HCT116 (cell line): ENCODE data around the gene PPM1F. TPM values are rescaled to one million over a fixed set of nuclear protein-coding genes. Genes with fewer than 3 reads are reported as not detected.

Experiments used
- ATAC-seq: fragments of 200-7000 bp; cut with Tn5 transposase; 2 replicates; pipeline ENCODE4 v1.9.1; 2020; ENCODE audit warnings: mild to moderate bottlenecking, moderate library complexity
- BruUV-seq: library from RNA; stranded (reverse); fragments of 400-500 nt; replicated peaks from 2 replicates; lab custom pipeline; 2021; lab: Mats Ljungman, UMichigan
- CTCF ChIA-PET: fragments of 300-600 bp; sonication (Branson Sonifier 250); formaldehyde crosslinking; loops from one replicate; lab custom pipeline; 2021; ENCODE audit warnings: antibody characterized with exemption; lab: Charles Lee
- POLR2A ChIA-PET: fragments of 300-600, 350-600 bp; sonication (Branson Sonifier 250); formaldehyde crosslinking; loops from one replicate; lab custom pipeline; 2021; ENCODE audit warnings: antibody characterized with exemption; lab: Charles Lee
- RAD21 ChIA-PET, 2 experiments: fragments of 300-600 bp; sonication (Branson Sonifier 250); formaldehyde crosslinking; loops; one replicate each; lab custom pipeline; 2023; ENCODE audit warnings: low total read pairs in 2 of 2; ENCODE audit not compliant: uncharacterized antibody in 2 of 2, unreplicated experiment in 2 of 2, low non-redundant PET in 1 of 2; lab: Charles Lee
- DNase-seq: peaks from one replicate; pipeline ENCODE4 v3.0.0-alpha.2; 2010; ENCODE audit warnings: low read depth, low spot score
- H2AFZ ChIP-seq: fragments of 200-600 bp; shearing (Covaris generic), sonication (generic); 2 replicates; pipeline ENCODE4 v1.6.1; 2017; ENCODE audit warnings: low read depth, mixed run types, mixed read lengths, antibody characterized with exemption, low read length; ENCODE audit not compliant: poor library complexity, severe bottlenecking
- H3K27ac ChIP-seq: 2 replicates; pipeline ENCODE4 v1.5.1; 2012; ENCODE audit warnings: low read depth, low read length
- H3K27me3 ChIP-seq: fragments of 200-600 bp; sonication (generic); 2 replicates; pipeline ENCODE4 v1.6.1; 2016; ENCODE audit warnings: mixed run types, low read length, mixed read lengths; ENCODE audit not compliant: insufficient read depth
- H3K36me3 ChIP-seq, 2 experiments: fragments of 200-500 bp in 1 of 2; fragments of 200-600 bp in 1 of 2; sonication (Bioruptor generic) in 1 of 2; sonication (generic) in 1 of 2; 2 replicates each; pipeline versions ENCODE4 v1.5.1 to v1.6.1; 2014 to 2016; ENCODE audit warnings: low read length in 2 of 2, inconsistent platforms in 1 of 2, mixed read lengths in 1 of 2, mixed run types in 1 of 2; ENCODE audit not compliant: insufficient read depth in 2 of 2, control insufficient read depth in 1 of 2
- H3K4me1 ChIP-seq, 2 experiments: fragments of 200-600 bp in 1 of 2; sonication (generic) in 1 of 2; 2 replicates each; pipeline versions ENCODE4 v1.5.1 to v1.6.1; 2012 to 2017; ENCODE audit warnings: low read length in 2 of 2, inconsistent platforms in 1 of 2, mild to moderate bottlenecking in 1 of 2, mixed read lengths in 1 of 2, mixed run types in 1 of 2, moderate library complexity in 1 of 2; ENCODE audit not compliant: insufficient read depth in 2 of 2, control insufficient read depth in 1 of 2
- H3K4me2 ChIP-seq: fragments of 200-600 bp; sonication (generic); 2 replicates; pipeline ENCODE4 v1.6.1; 2017; ENCODE audit warnings: mixed run types, low read length, mixed read lengths
- H3K4me3 ChIP-seq, 2 experiments: fragments of 200-600 bp in 1 of 2; sonication (generic) in 1 of 2; replicated peaks in 1 of 2; 2 replicates each; pipeline ENCODE4 v1.5.1; 2011 to 2016; ENCODE audit warnings: low read length in 2 of 2, control low read depth in 1 of 2, low read depth in 1 of 2, mild to moderate bottlenecking in 1 of 2, mixed read lengths in 1 of 2, mixed run types in 1 of 2
- H3K79me2 ChIP-seq: fragments of 200-600 bp; sonication (generic); 2 replicates; pipeline ENCODE4 v1.6.1; 2017; ENCODE audit warnings: mild to moderate bottlenecking, mixed run types, low read length, moderate library complexity, mixed read lengths; ENCODE audit not compliant: insufficient read depth
- H3K9ac ChIP-seq: fragments of 200-600 bp; sonication (generic); 2 replicates; pipeline ENCODE4 v1.6.1; 2016; ENCODE audit warnings: low read length, mixed read lengths
- H3K9me2 ChIP-seq: fragments of 200-600 bp; sonication (generic), shearing (Covaris generic); 2 replicates; pipeline ENCODE4 v1.6.1; 2017; ENCODE audit warnings: mixed run types, mild to moderate bottlenecking, moderate library complexity; ENCODE audit not compliant: insufficient read depth
- H3K9me3 ChIP-seq, 2 experiments: fragments of 200-500 bp in 1 of 2; fragments of 200-600 bp in 1 of 2; sonication (Bioruptor generic) in 1 of 2; sonication (generic) in 1 of 2; 2 replicates each; pipeline ENCODE4 v1.6.1; 2014 to 2017; ENCODE audit warnings: low read length in 2 of 2, mixed read lengths in 2 of 2, inconsistent platforms in 1 of 2, low read depth in 1 of 2, mild to moderate bottlenecking in 1 of 2, mixed run types in 1 of 2, moderate library complexity in 1 of 2; ENCODE audit not compliant: control insufficient read depth in 1 of 2, insufficient read depth in 1 of 2
- H4K20me1 ChIP-seq: fragments of 200-600 bp; sonication (generic), shearing (Covaris generic); 2 replicates; pipeline ENCODE4 v1.6.1; 2017; ENCODE audit warnings: mixed run types, mild to moderate bottlenecking, moderate library complexity; ENCODE audit not compliant: insufficient read depth
- ATF3 ChIP-seq: IDR thresholded peaks from 2 replicates; pipeline ENCODE4 v1.6.1; 2012
- CBX3 ChIP-seq: IDR thresholded peaks from 2 replicates; pipeline ENCODE4 v1.6.1; 2012; ENCODE audit warnings: low read depth
- ELF1 ChIP-seq: IDR thresholded peaks from 2 replicates; pipeline ENCODE4 v1.6.1; 2012; ENCODE audit warnings: low read depth, borderline replicate concordance
- EZH2 ChIP-seq: fragments of 200-600 bp; sonication (generic); IDR thresholded peaks from 2 replicates; pipeline ENCODE4 v1.6.1; 2017; ENCODE audit warnings: antibody characterized with exemption, mixed run types
- FOSL1 ChIP-seq: IDR thresholded peaks from 2 replicates; pipeline ENCODE4 v1.6.1; 2012; ENCODE audit warnings: low read depth
- JUND ChIP-seq: IDR thresholded peaks from 2 replicates; pipeline ENCODE4 v1.6.1; 2012
- POLR2AphosphoS5 ChIP-seq: IDR thresholded peaks from 2 replicates; pipeline ENCODE4 v1.6.1; 2011; ENCODE audit warnings: mild to moderate bottlenecking, low read depth, low read length, moderate library complexity
- RAD21 ChIP-seq: IDR thresholded peaks from 2 replicates; pipeline ENCODE4 v1.6.1; 2012; ENCODE audit warnings: low read depth, mild to moderate bottlenecking
- REST ChIP-seq: IDR thresholded peaks from 2 replicates; pipeline ENCODE4 v1.6.1; 2012; ENCODE audit warnings: low read depth
- SP1 ChIP-seq: IDR thresholded peaks from 2 replicates; pipeline ENCODE4 v1.6.1; 2012; ENCODE audit warnings: low read depth
- SRF ChIP-seq: IDR thresholded peaks from 2 replicates; pipeline ENCODE4 v1.6.1; 2012; ENCODE audit warnings: low read depth
- TCF7L2 ChIP-seq: IDR thresholded peaks from 2 replicates; pipeline ENCODE4 v1.7.0; 2011; ENCODE audit warnings: borderline replicate concordance, inconsistent platforms; ENCODE audit not compliant: insufficient read depth, insufficient read length; ENCODE audit errors: extremely low read depth
- intact Hi-C: fragments of 100-400 bp; cut with micrococcal nuclease; formaldehyde crosslinking; loops from 2 replicates; pipeline ENCODE4 v1.10.0; 2022
- total RNA-seq: library from RNA; stranded (reverse); gene quantifications from one replicate; pipeline ENCODE4 v1.2.1, GENCODE V29; 2021; ENCODE audit not compliant: unreplicated experiment
- TF ChIP-seq, protein P1 (sequence below), 3 experiments: fragments of 200-600 bp in 1 of 3; sonication (generic) in 1 of 3; IDR thresholded peaks in 2 of 3; conservative IDR thresholded peaks in 1 of 3; 2 replicates each; pipeline ENCODE4 v1.5.1; 2012 to 2017; ENCODE audit warnings: low read depth in 2 of 3, low read length in 2 of 3, antibody characterized with exemption in 1 of 3, borderline replicate concordance in 1 of 3, control low read depth in 1 of 3, mild to moderate bottlenecking in 1 of 3, mixed read lengths in 1 of 3, mixed run types in 1 of 3, moderate library complexity in 1 of 3; ENCODE audit not compliant: insufficient read depth in 1 of 3

PPM1F gene
- total RNA-seq, 1 experiment from 2014 or later: 27.3 TPM

GRCh38 chr22:21923163-21923561, 29.5 kb downstream of the PPM1F start:
- DNase-seq (no peak), ATAC-seq (no peak)
- Histone ChIP-seq H3K27me3 (no peaks in the 10 kb centered on the region), H3K36me3 (no peaks in the 10 kb centered on the region; a peak in 1 of 4 replicates), H3K4me3 (no peak overlapping the region), H3K9me3 (no peaks in the 10 kb centered on the region), H3K79me2 (no peaks in the 10 kb centered on the region), H3K9ac (no peak overlapping the region), H3K27ac (no peak overlapping the region), H3K9me2 (no peaks in the 10 kb centered on the region), H2AFZ (no peak overlapping the region), H3K4me2 (no peak overlapping the region), H4K20me1 (no peaks in the 10 kb centered on the region), H3K4me1 (no peaks in the 10 kb centered on the region)
- POLR2A ChIA-PET: no interaction called here
- CTCF ChIA-PET: no interaction called here
- BruUV-seq: no TSS peak
- intact Hi-C loops: no loop called here
- RAD21 ChIA-PET: no interaction called here
- no peak for TF ChIP-seq TCF7L2
- TF ChIP-seq FOSL1: no peak
- no peak for TF ChIP-seq ELF1
- no peak for TF ChIP-seq SRF
- TF ChIP-seq, protein P1, sequence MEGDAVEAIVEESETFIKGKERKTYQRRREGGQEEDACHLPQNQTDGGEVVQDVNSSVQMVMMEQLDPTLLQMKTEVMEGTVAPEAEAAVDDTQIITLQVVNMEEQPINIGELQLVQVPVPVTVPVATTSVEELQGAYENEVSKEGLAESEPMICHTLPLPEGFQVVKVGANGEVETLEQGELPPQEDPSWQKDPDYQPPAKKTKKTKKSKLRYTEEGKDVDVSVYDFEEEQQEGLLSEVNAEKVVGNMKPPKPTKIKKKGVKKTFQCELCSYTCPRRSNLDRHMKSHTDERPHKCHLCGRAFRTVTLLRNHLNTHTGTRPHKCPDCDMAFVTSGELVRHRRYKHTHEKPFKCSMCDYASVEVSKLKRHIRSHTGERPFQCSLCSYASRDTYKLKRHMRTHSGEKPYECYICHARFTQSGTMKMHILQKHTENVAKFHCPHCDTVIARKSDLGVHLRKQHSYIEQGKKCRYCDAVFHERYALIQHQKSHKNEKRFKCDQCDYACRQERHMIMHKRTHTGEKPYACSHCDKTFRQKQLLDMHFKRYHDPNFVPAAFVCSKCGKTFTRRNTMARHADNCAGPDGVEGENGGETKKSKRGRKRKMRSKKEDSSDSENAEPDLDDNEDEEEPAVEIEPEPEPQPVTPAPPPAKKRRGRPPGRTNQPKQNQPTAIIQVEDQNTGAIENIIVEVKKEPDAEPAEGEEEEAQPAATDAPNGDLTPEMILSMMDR (IDR thresholded peaks at IDR 0.05 in 2 of 3, conservative IDR thresholded peaks at IDR 0.05 in 1 of 3; ENCODE audit: borderline replicate concordance in 1 of 3, insufficient read depth in 1 of 3, low read depth in 2 of 3, low read length in 2 of 3): no peak
- no peak for TF ChIP-seq REST
- TF ChIP-seq POLR2AphosphoS5: no peak
- TF ChIP-seq RAD21: no peak
- TF ChIP-seq ATF3: no peak
- no peak for TF ChIP-seq SP1
- no peak for TF ChIP-seq EZH2
- no peak for TF ChIP-seq CBX3
- TF ChIP-seq JUND: no peak
- TF ChIP-seq, all 23 proteins: peak for 0
